HK-2 (cell line): ENCODE results near the gene GPR151.

Experiments used
- DNase-seq: peaks from one replicate; pipeline ENCODE4 v3.0.0-alpha.2; 2018; ENCODE audit not compliant: unreplicated experiment

GPR151 gene

GRCh38 chr5:146520731-146521130, 4.7 kb upstream of the GPR151 start:
- DNase-seq = no peak

GRCh38 chr5:146519554-146519953, 3.6 kb upstream of the GPR151 start:
- no peak for DNase-seq

GRCh38 chr5:146515473-146516150, 378 bp downstream of the GPR151 start:
- no peak for DNase-seq

GRCh38 chr5:146514575-146514974, 1.4 kb downstream of the GPR151 start:
- DNase-seq = no peak

- no peak for DNase-seq
Measured at GRCh38 chr5:146513462-146513861, 2.5 kb downstream of the GPR151 start.

GRCh38 chr5:146510559-146511125, 5.3 kb downstream of the GPR151 start:
- DNase-seq = no peak

GRCh38 chr5:146507428-146507827, 8.6 kb downstream of the GPR151 start:
- no peak for DNase-seq

GRCh38 chr5:146499680-146500079, 16.3 kb downstream of the GPR151 start:
- DNase-seq = no peak

- DNase-seq = no peak
Measured at GRCh38 chr5:146494656-146495055, 21.3 kb downstream of the GPR151 start.

GRCh38 chr5:146490089-146490843, 25.7 kb downstream of the GPR151 start:
- no peak for DNase-seq

GRCh38 chr5:146484714-146485391, 31.1 kb downstream of the GPR151 start:
- no peak for DNase-seq

- no peak for DNase-seq
Measured at GRCh38 chr5:146482775-146483174, 33.2 kb downstream of the GPR151 start.

GRCh38 chr5:146475906-146476305, 40.1 kb downstream of the GPR151 start:
- no peak for DNase-seq

GRCh38 chr5:146475190-146475780, 40.7 kb downstream of the GPR151 start:
- no peak for DNase-seq

- DNase-seq = no peak
Measured at GRCh38 chr5:146474065-146474464, 41.9 kb downstream of the GPR151 start.

GRCh38 chr5:146467760-146468159, 48.2 kb downstream of the GPR151 start:
- no peak for DNase-seq

GRCh38 chr5:146466521-146467349, 49.3 kb downstream of the GPR151 start:
- no peak for DNase-seq

GRCh38 chr5:146463446-146463845, 52.5 kb downstream of the GPR151 start:
- DNase-seq = no peak
